Loucy (cell line): Measurements from ENCODE around the gene PHTF2.

ENCODE experiments used
- CTCF ChIP-seq: fragments of 200-600 bp; sonication (generic); conservative IDR thresholded peaks from 2 replicates; pipeline ENCODE4 v1.5.1; 2014; ENCODE audit warnings: mild to moderate bottlenecking, antibody characterized with exemption, low read length
- EZH2phosphoT487 ChIP-seq: fragments of 200-600 bp; IDR thresholded peaks from 2 replicates; pipeline ENCODE4 v1.6.1; 2018; ENCODE audit warnings: antibody characterized with exemption, mild to moderate bottlenecking, moderate library complexity, borderline replicate concordance

GRCh38 chr7:77985232-77985973 lies 186.8 kb downstream of the PHTF2 start:
- TF ChIP-seq CTCF (no peak), EZH2phosphoT487 (no peak)
